NCI-H2171 treated with DMSO at 0.1 percent for 48 hours (cell line): Measurements from ENCODE around the gene PFDN2.
"Not testable (repeated sequence)": the region's sequence is repeated elsewhere in the genome, so short reads cannot be mapped to it uniquely, and the experiment has no call there.

ENCODE experiments used
- DNase-seq: peaks from one replicate; lab custom pipeline; 2025; lab: John Stamatoyannopoulos, UW

The PFDN2 gene

GRCh38 chr1:161080441-161081405 is 37.1 kb downstream of the PFDN2 start:
- DNase-seq = no peak

- no peak for DNase-seq
These were observed 38.3 kb downstream of the PFDN2 start for GRCh38 chr1:161079436-161080110.

GRCh38 chr1:161077426-161077825 is 40.4 kb downstream of the PFDN2 start:
- no peak for DNase-seq

GRCh38 chr1:161076410-161076809 is 41.4 kb downstream of the PFDN2 start:
- DNase-seq = no peak

- DNase-seq = peak; percentile 25
These were observed 43.0 kb downstream of the PFDN2 start for GRCh38 chr1:161074676-161075368.

GRCh38 chr1:161073474-161074121 is 44.2 kb downstream of the PFDN2 start:
- no peak for DNase-seq

- no peak for DNase-seq
These were observed 44.9 kb downstream of the PFDN2 start for GRCh38 chr1:161072751-161073449.

- no peak for DNase-seq
These were observed 45.9 kb downstream of the PFDN2 start for GRCh38 chr1:161071886-161072371.

- DNase-seq = no peak
These were observed 47.1 kb downstream of the PFDN2 start for GRCh38 chr1:161070761-161071160.

GRCh38 chr1:161069731-161070270 is 48.0 kb downstream of the PFDN2 start, which contains the start of gene ARHGAP30:
TSS of gene ARHGAP30 (minus strand) at chr1:161069891. CDS start at chr1:161069624, 267 bp downstream.
- DNase-seq = no peak

GRCh38 chr1:161069241-161069640 is 48.6 kb downstream of the PFDN2 start:
- no peak for DNase-seq

GRCh38 chr1:161068306-161069234 is 49.3 kb downstream of the PFDN2 start:
- DNase-seq = no peak

- no peak for DNase-seq
These were observed 51.1 kb downstream of the PFDN2 start for GRCh38 chr1:161066694-161067093.

GRCh38 chr1:161065681-161066080 is 52.2 kb downstream of the PFDN2 start:
- not testable (repeated sequence) for DNase-seq

- not testable (repeated sequence) for DNase-seq
These were observed 53.9 kb downstream of the PFDN2 start for GRCh38 chr1:161063936-161064335.

GRCh38 chr1:161061419-161061818 is 56.4 kb downstream of the PFDN2 start:
- no peak for DNase-seq

- DNase-seq = no peak
These were observed 58.5 kb downstream of the PFDN2 start for GRCh38 chr1:161059293-161059692.

- no peak for DNase-seq
These were observed 63.0 kb downstream of the PFDN2 start for GRCh38 chr1:161054805-161055204.

GRCh38 chr1:161054232-161054631 is 63.6 kb downstream of the PFDN2 start:
- no peak for DNase-seq

- no peak for DNase-seq
These were observed 64.9 kb downstream of the PFDN2 start for GRCh38 chr1:161052899-161053298.
